K562 (cell line): ENCODE data around the gene ZGLP1. TPM values are rescaled to one million over a fixed set of nuclear protein-coding genes. Genes with fewer than 3 reads are reported as not detected.
A peak's percentile ranks its signal among the peaks of the same experiment; 100 is the strongest.

Experiments
- ATAC-seq: fragments of 200-7000 bp; cut with Tn5 transposase; 3 replicates; pipeline ENCODE4 v1.9.1; 2020; ENCODE audit warnings: moderate library complexity
- BruUV-seq: library from RNA; stranded (reverse); fragments of 400-500 nt; replicated peaks from 2 replicates; lab custom pipeline; 2021; lab: Mats Ljungman, UMichigan
- CTCF ChIA-PET: fragments of 300-600 bp; formaldehyde crosslinking; extraction: SDS; loops from one replicate; lab custom pipeline; 2021; ENCODE audit warnings: low intra/inter-chr PET ratio; lab: Yijun Ruan, JAX
- POLR2A ChIA-PET: fragments of 300-600, 350-650 bp; sonication (Branson Sonifier 250); formaldehyde crosslinking; extraction: SDS; loops from one replicate; lab custom pipeline; 2021; ENCODE audit warnings: antibody characterized with exemption, inconsistent platforms; lab: Yijun Ruan, JAX
- DNase-seq, 4 experiments: peaks; one replicate each; pipeline versions ENCODE4 v3.0.0 to v3.0.0-alpha.2; 2011 to 2018; ENCODE audit warnings: low spot score in 3 of 4, mixed read lengths in 3 of 4; ENCODE audit errors: extremely low read depth in 1 of 4
- FAIRE-seq: peaks from 2 replicates; lab custom pipeline; 2011; peaks lifted over from hg19 to GRCh38; lab: Jason Lieb, UNC
- H2AFZ ChIP-seq: 2 replicates; pipeline ENCODE4 v1.6.0; 2011; ENCODE audit warnings: low read depth, low read length, control low read depth, inconsistent platforms
- H3K27ac ChIP-seq: fragments of 200-600 bp; 3 replicates; pipeline ENCODE4 v1.8.0; 2011; ENCODE audit warnings: low read depth, mild to moderate bottlenecking, control low read depth, inconsistent platforms, low read length, moderate library complexity, mixed read lengths; ENCODE audit errors: extremely low read depth
- H3K27me3 ChIP-seq, 2 experiments: fragments of 300-600 bp in 1 of 2; 2 replicates in 1 of 2; 3 replicates in 1 of 2; pipeline versions ENCODE4 v1.6.0 to v1.8.0; 2011; ENCODE audit warnings: inconsistent platforms in 2 of 2, low read length in 2 of 2, mild to moderate bottlenecking in 1 of 2, mixed read lengths in 1 of 2, moderate library complexity in 1 of 2; ENCODE audit not compliant: control insufficient read depth in 2 of 2, insufficient read depth in 2 of 2
- H3K36me3 ChIP-seq: fragments of 300-600 bp; 3 replicates; pipeline ENCODE4 v1.8.0; 2011; ENCODE audit warnings: mild to moderate bottlenecking, low read length, inconsistent platforms; ENCODE audit not compliant: control insufficient read depth, insufficient read depth
- H3K4me1 ChIP-seq, 2 experiments: fragments of 200-600 bp in 1 of 2; replicated peaks in 1 of 2; 2 replicates in 1 of 2; 3 replicates in 1 of 2; pipeline versions ENCODE4 v1.5.1 to v1.8.0; 2011; ENCODE audit warnings: inconsistent platforms in 2 of 2, low read length in 2 of 2, mild to moderate bottlenecking in 1 of 2, mixed read lengths in 1 of 2, moderate library complexity in 1 of 2; ENCODE audit not compliant: control insufficient read depth in 2 of 2, insufficient read depth in 2 of 2
- H3K4me2 ChIP-seq: 2 replicates; pipeline ENCODE4 v1.6.1; 2011; ENCODE audit warnings: low read length, control low read depth, inconsistent platforms, mixed read lengths; ENCODE audit not compliant: insufficient read depth
- H3K4me3 ChIP-seq: fragments of 200-600 bp; sonication (generic), shearing (Covaris generic); 2 replicates; pipeline ENCODE4 v1.5.1; 2016; ENCODE audit warnings: control low read depth, inconsistent platforms
- H3K79me2 ChIP-seq: fragments of 200-600 bp; 3 replicates; pipeline ENCODE4 v1.8.0; 2011; ENCODE audit warnings: low read length, inconsistent platforms; ENCODE audit not compliant: control insufficient read depth, insufficient read depth
- H3K9ac ChIP-seq, 2 experiments: 2 replicates each; pipeline versions ENCODE4 v1.6.0 to v1.6.1; 2011; ENCODE audit warnings: low read depth in 2 of 2, low read length in 2 of 2, control low read depth in 1 of 2, inconsistent platforms in 1 of 2, mild to moderate bottlenecking in 1 of 2, mixed read lengths in 1 of 2; ENCODE audit not compliant: insufficient read depth in 1 of 2
- H3K9me1 ChIP-seq: one replicate; pipeline ENCODE4 v1.6.0; 2011; ENCODE audit warnings: inconsistent platforms, mild to moderate bottlenecking, low read length, moderate library complexity; ENCODE audit not compliant: control insufficient read depth, insufficient read depth
- H3K9me3 ChIP-seq: replicated peaks from 2 replicates; pipeline ENCODE4 v1.5.1; 2011; ENCODE audit warnings: low read depth, low read length, inconsistent platforms; ENCODE audit not compliant: control insufficient read depth, insufficient read depth
- H4K20me1 ChIP-seq: replicated peaks from 2 replicates; pipeline ENCODE4 v1.6.1; 2011; ENCODE audit warnings: low read length, inconsistent platforms, mixed read lengths; ENCODE audit not compliant: control insufficient read depth, insufficient read depth
- CBFA2T2 ChIP-seq: fragments of 450-650 bp; conservative IDR thresholded peaks from 2 replicates; pipeline ENCODE4 v1.6.1; 2017; ENCODE audit warnings: mild to moderate bottlenecking
- COPS2 ChIP-seq: fragments of 450-650 bp; conservative IDR thresholded peaks from 2 replicates; pipeline ENCODE4 v1.6.1; 2016; ENCODE audit warnings: mild to moderate bottlenecking, moderate library complexity
- HDGF ChIP-seq: fragments of 450-650 bp; IDR thresholded peaks from 2 replicates; pipeline ENCODE4 v1.6.1; 2016
- RNF2 ChIP-seq: sonication (generic); IDR thresholded peaks from 2 replicates; pipeline ENCODE4 v1.6.1; 2016
- SMARCA5 ChIP-seq: fragments of 450-650 bp; IDR thresholded peaks from 2 replicates; pipeline ENCODE4 v1.6.1; 2016
- TCFL5 ChIP-seq: fragments of 250-450 bp; sonication (Bioruptor Pico); conservative IDR thresholded peaks from 2 replicates; pipeline ENCODE4 v1.6.1; 2021; ENCODE audit warnings: mild to moderate bottlenecking, moderate library complexity, matching md5 sums
- ZNF134 ChIP-seq: fragments of 250-450 bp; sonication (Bioruptor Pico); conservative IDR thresholded peaks from 2 replicates; pipeline ENCODE4 v1.4.0; 2020
- WGBS: fragments of 100-300 bp; shearing (Covaris generic); methylation state at CpG from one replicate; pipeline ENCODE4 v1.1.6; 2016; ENCODE audit warnings: low coverage, mixed read lengths; ENCODE audit not compliant: insufficient coverage; ENCODE audit errors: missing lambda C conversion rate; 5-methylcytosine and 5-hydroxymethylcytosine counted together
- in situ Hi-C: fragments of 300-500 bp; cut with MboI; formaldehyde crosslinking; loops from 4 replicates; pipeline ENCODE4 v1.15.0; 2018; ENCODE audit warnings: inconsistent platforms, mixed read lengths
- intact Hi-C: fragments of 100-400 bp; cut with micrococcal nuclease; formaldehyde crosslinking; loops from 2 replicates; pipeline ENCODE4 v1.14.2; 2022
- polyA plus RNA-seq, 8 experiments: library from polyadenylated mRNA; depleted of rRNA in 4 of 8; stranded (reverse) in 5 of 8; unstranded in 3 of 8; fragments of >200 nt; fragmentation: Nextera tagmentation in 2 of 8; fragmentation: Illumina TruSeq in 1 of 8; extraction: Ambion mirVana in 2 of 8; extraction: Trizol in 1 of 8; gene quantifications; 2 replicates each; pipeline versions ENCODE4 v1.2.1 to v1.2.3, GENCODE V29; 2011 to 2014; ENCODE audit warnings: inconsistent platforms in 1 of 8, missing spikeins in 1 of 8
- total RNA-seq, 7 experiments: library from RNA; depleted of rRNA in 6 of 7; stranded (reverse); fragments of >200 nt in 6 of 7; fragmentation: Illumina TruSeq in 2 of 7; extraction: Trizol in 2 of 7; gene quantifications; 2 replicates each; pipeline versions ENCODE4 v1.2.1 to v1.2.3, GENCODE V29; 2011 to 2021; ENCODE audit warnings: low replicate concordance in 1 of 7
- TF ChIP-seq, protein P1 (sequence below): fragments of 250-450 bp; sonication (Bioruptor Pico); IDR thresholded peaks from 2 replicates; pipeline ENCODE4 v1.8.0; 2021; ENCODE audit warnings: moderate library complexity, mild to moderate bottlenecking, inconsistent platforms
- TF ChIP-seq, protein P2 (sequence below): fragments of 450-650 bp; IDR thresholded peaks from 2 replicates; pipeline ENCODE4 v1.6.1; 2016; ENCODE audit warnings: low read depth, mild to moderate bottlenecking, moderate library complexity
- TF ChIP-seq, protein P3 (sequence below): IDR thresholded peaks from 2 replicates; pipeline ENCODE4 v1.6.1; 2011; ENCODE audit warnings: borderline replicate concordance, low read depth, mild to moderate bottlenecking, moderate library complexity, low read length; ENCODE audit not compliant: insufficient read depth, poor library complexity, severe bottlenecking

Gene ZGLP1
- total and polyA plus RNA-seq, 9 of the 15 experiments (the other 6 are each of a cell fraction or from before 2014, with no cell fraction given): 0.24 to 4.5 (median 2.2) TPM

DNA sequence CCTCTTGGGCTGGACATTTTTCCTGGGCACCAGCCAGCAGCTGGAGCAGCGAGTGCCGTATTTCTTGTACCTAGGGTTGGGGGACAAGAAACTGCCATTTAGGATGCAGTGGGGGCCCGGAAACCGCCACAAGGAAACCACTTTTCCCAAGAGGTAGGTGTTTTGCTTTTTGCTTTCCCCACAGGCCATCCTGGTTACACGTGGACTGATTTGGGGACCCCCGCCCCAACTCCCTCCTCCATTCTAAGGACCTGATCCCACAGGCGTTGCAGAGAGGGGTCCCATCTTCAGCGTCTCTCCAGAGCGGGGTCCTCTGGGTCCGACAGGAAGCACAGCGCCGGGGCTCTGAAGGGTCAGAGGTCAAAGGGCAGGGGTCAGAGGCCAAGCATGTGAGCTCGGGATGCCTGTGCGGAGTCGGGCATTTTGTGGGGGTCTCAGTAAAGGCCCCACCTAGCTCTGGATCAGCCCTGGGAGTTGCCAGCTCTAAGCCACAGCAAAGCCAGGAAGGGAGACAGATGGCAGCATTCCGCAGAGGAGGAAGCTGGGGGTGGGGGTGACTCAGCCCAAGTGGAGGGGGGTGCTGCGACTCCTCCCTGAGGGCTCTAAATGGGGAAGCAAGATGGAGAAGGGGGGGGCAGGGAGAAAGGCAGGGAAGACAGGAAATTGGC, 4.3 kb downstream of the ZGLP1 start:
- FAIRE-seq (no peak), ATAC-seq (no peak), DNase-seq (peak in 2 of 4 experiments; percentile 51 to 53)
- Histone ChIP-seq H4K20me1 (no peaks in the 10 kb centered on the region), H3K36me3 (peaks cover 22% of the 10 kb centered on the region; the same call in 1 of the 3 replicates), H3K9me3 (no peaks in the 10 kb centered on the region), H3K4me3 (no peak overlapping the region), H2AFZ (0 out of 2 replicates have a peak overlapping the region, but pooled peaks have one; percentile 34), H3K27ac (peak overlapping the region; percentile 50; the same call in 2 of the 3 replicates), H3K4me2 (no peak overlapping the region), H3K9me1 (no peaks in the 10 kb centered on the region), H3K4me1 (peaks cover 38 to 72% of the 10 kb centered on the region in 2 experiments; a peak in 4 of 5 replicates), H3K79me2 (no peaks in the 10 kb centered on the region), H3K9ac (peak overlapping the region in 1 of 2 experiments; percentile 56; a peak in 2 of 4 replicates), H3K27me3 (no peaks in the 10 kb centered on the region)
- intact Hi-C loops (no loop called here), in situ Hi-C loops (no loop called here)
- CTCF ChIA-PET: no interaction called here
- POLR2A ChIA-PET: interaction anchor here (0.7 to 3.6 kb wide), 7 partner anchors 9 to 28 kb away, joined by 3 to 17 read pairs (median 4); partner anchors contain the start of genes FDX2 and RAVER1
- WGBS: 65% methylated on average over 11 of the region's 17 CpGs
- BruUV-seq: no TSS peak
- TF ChIP-seq, protein P1, sequence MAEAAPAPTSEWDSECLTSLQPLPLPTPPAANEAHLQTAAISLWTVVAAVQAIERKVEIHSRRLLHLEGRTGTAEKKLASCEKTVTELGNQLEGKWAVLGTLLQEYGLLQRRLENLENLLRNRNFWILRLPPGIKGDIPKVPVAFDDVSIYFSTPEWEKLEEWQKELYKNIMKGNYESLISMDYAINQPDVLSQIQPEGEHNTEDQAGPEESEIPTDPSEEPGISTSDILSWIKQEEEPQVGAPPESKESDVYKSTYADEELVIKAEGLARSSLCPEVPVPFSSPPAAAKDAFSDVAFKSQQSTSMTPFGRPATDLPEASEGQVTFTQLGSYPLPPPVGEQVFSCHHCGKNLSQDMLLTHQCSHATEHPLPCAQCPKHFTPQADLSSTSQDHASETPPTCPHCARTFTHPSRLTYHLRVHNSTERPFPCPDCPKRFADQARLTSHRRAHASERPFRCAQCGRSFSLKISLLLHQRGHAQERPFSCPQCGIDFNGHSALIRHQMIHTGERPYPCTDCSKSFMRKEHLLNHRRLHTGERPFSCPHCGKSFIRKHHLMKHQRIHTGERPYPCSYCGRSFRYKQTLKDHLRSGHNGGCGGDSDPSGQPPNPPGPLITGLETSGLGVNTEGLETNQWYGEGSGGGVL (CRISPR knock-in tag): no peak
- TF ChIP-seq, protein P2, sequence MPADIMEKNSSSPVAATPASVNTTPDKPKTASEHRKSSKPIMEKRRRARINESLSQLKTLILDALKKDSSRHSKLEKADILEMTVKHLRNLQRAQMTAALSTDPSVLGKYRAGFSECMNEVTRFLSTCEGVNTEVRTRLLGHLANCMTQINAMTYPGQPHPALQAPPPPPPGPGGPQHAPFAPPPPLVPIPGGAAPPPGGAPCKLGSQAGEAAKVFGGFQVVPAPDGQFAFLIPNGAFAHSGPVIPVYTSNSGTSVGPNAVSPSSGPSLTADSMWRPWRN: no peak
- TF ChIP-seq COPS2 (no peak), TCFL5 (CRISPR knock-in tag) (no peak), ZNF134 (no peak), CBFA2T2 (no peak), SMARCA5 (peak; percentile 99), RNF2 (no peak), HDGF (no peak)
- TF ChIP-seq, protein P3, sequence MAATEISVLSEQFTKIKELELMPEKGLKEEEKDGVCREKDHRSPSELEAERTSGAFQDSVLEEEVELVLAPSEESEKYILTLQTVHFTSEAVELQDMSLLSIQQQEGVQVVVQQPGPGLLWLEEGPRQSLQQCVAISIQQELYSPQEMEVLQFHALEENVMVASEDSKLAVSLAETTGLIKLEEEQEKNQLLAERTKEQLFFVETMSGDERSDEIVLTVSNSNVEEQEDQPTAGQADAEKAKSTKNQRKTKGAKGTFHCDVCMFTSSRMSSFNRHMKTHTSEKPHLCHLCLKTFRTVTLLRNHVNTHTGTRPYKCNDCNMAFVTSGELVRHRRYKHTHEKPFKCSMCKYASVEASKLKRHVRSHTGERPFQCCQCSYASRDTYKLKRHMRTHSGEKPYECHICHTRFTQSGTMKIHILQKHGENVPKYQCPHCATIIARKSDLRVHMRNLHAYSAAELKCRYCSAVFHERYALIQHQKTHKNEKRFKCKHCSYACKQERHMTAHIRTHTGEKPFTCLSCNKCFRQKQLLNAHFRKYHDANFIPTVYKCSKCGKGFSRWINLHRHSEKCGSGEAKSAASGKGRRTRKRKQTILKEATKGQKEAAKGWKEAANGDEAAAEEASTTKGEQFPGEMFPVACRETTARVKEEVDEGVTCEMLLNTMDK: no peak
